H54 (cell line): ENCODE results near the gene IFNL2.

Experiments used
- DNase-seq: peaks from one replicate; pipeline ENCODE4 v3.0.0; 2011; ENCODE audit warnings: low spot score, mixed read lengths; ENCODE audit not compliant: insufficient read length
- FAIRE-seq: peaks from 3 replicates; lab custom pipeline; 2011; peaks lifted over from hg19 to GRCh38; lab: Jason Lieb, UNC
- POLR2A ChIP-seq: IDR thresholded peaks from 2 replicates; pipeline ENCODE4 v1.6.1; 2011; ENCODE audit warnings: low read depth, mild to moderate bottlenecking, low read length

The IFNL2 gene

DNA sequence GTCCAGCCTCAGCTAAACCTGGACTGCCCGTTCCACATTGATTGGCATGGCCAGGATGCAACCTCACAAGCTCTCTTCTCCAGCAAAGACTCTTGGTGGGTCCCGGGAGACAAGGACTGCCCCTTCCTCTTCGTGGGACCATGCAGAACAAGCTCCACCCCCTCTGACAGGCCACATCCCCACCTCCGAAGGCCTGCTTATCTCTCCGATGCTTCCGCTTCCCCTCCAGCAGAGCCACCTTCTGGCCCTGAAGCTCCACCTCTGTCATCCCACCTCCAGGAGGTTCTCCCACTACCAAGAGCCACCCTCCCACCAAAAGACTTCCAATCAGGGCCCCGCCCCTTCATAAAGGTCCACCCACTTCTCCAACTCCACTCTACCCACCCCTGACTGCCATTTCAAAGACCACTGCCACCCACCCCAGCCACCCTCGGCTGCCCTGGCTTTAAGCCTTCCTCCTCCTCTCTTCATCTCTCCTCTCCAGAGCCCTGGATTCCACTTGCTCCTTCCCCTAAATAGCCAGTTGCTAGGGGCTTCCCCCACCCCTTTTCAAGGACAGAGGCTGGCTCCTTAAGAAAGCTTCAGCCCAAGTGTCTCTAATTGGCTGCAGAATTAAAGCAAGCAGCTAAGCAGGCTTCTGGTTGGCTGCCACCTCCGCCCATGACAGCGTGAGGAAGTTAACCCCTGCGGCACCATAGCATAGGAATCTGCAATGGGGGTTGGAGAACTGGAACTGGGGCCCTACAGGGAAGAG is 42.5 kb downstream of the IFNL2 start:
- TF ChIP-seq POLR2A, result no peak
- DNase-seq (no peak), FAIRE-seq (no peak)

DNA sequence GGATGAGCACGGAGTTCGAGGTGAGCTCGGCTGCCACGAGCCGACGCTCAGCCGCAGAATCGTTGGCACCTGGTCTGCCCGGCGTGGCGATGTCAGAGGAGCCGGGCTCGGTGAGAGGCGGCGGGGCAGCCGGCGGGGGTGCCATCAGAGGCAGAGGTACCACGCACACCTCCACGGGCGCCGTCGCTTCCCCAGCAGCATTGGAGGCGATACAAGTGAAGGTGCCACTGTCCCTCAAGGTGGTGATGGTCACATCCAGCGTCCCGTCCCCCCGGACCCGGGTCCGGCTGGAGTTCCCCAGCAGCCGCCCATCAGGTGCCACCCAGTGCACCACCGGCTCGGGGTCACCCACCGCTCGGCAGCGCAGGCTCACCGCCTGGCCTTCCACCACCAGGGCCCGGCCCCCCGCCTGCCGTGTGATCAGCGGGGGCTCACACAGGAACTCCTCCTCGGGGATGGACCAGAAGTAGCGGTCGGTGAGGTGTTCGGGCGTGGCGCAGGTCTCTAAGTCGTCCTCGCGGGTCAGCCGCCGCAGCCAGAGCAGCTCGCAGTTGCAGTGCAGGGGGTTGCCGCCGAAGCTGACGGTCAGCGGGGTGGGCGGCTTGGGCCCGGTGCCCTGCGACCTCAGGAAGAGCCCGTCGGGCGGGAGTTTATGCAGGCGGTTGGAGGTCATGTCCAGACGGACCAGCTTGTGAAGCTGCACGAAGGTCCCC is 46.0 kb downstream of the IFNL2 start:
- no peak for FAIRE-seq
- TF ChIP-seq POLR2A, result no peak
- no peak for DNase-seq

DNA sequence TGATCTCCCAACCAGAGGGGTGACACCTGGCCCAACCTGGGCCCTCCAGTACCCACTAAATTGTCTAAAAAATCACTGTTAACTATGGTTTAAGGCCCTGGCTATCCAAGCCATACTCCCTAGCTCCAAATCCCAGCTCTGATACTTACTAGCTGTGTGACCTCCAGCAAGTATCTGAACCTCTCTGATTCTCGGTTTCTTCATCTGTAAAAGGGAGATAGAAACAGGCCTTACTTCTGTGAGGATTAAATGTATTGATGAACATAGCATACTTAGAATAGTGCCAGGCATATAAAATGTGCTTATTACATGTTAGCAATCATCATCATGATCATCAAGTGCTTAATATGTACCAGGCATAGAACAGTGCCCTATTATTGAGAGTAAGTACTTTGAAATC is 47.7 kb downstream of the IFNL2 start:
- DNase-seq (no peak), FAIRE-seq (no peak)
- no peak for TF ChIP-seq POLR2A

DNA sequence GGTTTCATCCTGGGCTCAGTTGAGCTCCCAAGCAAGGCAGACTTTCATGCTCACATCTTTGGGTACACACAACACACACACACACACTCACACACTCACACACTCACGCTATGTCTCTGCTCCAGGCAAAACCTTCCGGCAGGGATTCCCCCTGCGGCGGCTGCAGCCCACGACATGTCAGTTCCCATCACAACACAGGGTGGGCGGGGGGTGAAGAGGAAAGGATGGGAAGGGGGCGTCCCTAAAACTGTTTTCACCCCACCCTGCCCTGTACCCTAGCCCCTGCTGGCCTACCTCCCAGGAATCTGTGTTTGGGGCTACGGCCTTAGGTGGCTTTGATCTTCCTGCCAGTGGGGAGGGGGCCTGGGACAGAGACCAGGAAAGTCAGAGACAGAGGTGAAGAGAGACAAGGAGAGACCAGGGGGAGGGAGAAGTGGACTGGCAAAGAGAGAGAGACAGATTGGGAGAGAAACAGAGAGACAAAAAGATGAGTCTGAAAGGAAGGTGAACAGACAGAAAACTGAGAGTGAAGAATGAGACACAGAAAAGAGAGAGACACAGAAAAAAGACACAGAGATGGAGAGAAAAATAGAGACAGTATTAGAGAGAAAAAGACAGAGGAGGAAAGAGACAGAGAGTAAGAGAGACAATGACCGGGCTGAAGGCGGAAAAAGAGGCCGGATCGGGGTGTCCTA is 48.6 kb downstream of the IFNL2 start:
- TF ChIP-seq POLR2A, result no peak
- FAIRE-seq (no peak), DNase-seq (no peak)

DNA sequence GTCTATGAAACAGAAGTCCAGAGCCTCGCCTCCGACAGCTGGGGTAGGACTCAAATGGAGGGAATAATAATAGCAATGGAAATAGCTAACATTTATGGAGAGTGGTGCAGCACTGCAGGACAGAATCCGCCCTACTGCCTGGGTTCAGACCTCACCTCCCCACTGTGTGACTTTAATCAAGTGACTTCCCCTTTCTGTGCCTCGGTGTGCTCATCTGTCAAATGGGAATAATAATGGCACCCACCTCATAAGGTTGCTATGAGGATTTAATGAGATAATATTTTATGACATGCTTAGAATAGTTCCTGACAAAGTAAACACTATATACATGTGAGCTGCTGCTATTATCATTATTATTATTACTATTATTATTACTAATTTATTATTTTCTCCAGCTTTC is 49.3 kb downstream of the IFNL2 start:
- FAIRE-seq, result no peak
- DNase-seq, result no peak
- TF ChIP-seq POLR2A, result no peak

DNA sequence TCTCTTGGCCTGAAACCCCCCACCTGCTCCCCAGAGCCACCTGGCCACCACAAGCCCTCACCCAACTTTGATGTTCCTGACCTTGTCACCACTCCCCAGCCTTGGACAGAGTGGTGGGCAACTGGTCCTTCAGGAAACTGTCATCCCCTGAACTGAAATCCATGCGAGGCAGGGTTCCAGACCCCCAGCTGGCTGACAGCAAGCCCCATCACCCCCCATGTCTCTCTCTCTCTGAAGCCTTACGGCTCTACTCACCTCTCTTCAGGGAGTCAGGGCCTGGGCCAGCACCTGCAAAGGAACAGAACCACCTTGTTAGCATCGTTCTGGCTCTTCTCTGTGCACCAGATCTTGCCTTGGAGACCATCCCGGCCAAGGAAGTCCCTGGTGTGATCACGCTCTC is 49.9 kb downstream of the IFNL2 start:
- FAIRE-seq (no peak), DNase-seq (no peak)
- TF ChIP-seq POLR2A, result no peak

DNA sequence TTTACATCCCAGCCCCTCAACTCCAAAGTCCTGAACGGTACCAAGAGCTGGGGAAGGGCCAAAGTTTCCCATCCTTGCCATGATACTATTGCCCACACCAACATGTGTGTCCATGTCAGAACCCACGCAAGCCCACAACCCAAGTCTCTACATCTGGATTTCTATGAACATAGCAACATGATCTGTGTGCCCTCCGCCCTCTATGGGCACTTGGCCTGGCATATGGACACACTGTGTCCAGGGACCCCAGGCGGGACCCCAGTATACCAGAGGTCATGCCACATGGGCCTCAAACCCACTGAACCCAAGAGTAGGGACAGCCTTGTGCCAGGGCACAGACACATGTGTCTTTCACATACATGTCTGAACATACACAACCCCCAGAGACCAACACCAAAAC is 50.5 kb downstream of the IFNL2 start:
- no peak for TF ChIP-seq POLR2A
- DNase-seq, result no peak
- FAIRE-seq, result no peak

DNA sequence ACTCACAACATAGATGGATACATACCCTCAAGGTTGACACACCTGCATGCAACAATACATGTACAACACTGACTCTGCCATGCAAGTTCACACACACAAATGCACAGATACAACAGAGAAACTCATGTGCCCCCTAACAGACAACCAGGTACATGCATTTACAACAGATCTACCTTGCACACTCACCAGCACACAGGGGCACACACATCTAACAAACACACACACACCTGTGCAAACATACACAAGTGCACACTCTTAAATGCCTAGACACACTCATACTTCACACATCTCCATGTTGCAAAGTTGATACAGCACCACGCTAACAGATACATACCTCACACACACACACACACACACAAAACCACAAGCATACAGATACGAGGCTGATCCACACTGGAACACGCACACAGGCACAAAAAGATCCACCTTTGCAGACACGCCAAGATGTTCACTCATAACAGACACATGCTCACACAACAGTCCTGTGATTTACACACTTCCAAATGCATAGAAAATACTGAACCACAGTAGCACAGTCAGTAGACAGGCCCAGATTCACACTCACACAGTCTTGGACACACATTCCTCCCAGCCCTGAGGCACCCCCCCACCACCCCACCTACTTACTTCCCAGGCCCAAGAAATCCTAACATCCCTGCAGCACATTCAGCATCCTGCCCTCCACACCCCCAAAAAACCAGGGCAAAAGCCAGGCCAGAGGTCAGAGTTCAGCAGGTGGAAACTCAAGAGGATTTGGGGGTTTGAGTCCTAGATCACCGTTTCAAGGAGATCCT is 51.1 kb downstream of the IFNL2 start:
- no peak for DNase-seq
- no peak for TF ChIP-seq POLR2A
- no peak for FAIRE-seq
